GM12865 (cell line): Measurements from ENCODE around the gene CRYZ.
A peak's percentile ranks its signal among the peaks of the same experiment; 100 is the strongest.

Source experiments
- DNase-seq: peaks from one replicate; pipeline ENCODE4 v3.0.0; 2010; ENCODE audit warnings: low read depth
- H3K4me3 ChIP-seq: 2 replicates; pipeline ENCODE4 v1.5.1; 2011; ENCODE audit warnings: mild to moderate bottlenecking, low read depth, low read length, control low read depth
- TF ChIP-seq, protein P1 (sequence below): IDR thresholded peaks from 2 replicates; pipeline ENCODE4 v1.5.1; 2011; ENCODE audit warnings: low read length, control low read depth, low read depth, inconsistent platforms; ENCODE audit not compliant: insufficient read depth; ENCODE audit errors: missing control alignments

CRYZ gene, protein sequence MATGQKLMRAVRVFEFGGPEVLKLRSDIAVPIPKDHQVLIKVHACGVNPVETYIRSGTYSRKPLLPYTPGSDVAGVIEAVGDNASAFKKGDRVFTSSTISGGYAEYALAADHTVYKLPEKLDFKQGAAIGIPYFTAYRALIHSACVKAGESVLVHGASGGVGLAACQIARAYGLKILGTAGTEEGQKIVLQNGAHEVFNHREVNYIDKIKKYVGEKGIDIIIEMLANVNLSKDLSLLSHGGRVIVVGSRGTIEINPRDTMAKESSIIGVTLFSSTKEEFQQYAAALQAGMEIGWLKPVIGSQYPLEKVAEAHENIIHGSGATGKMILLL

DNA sequence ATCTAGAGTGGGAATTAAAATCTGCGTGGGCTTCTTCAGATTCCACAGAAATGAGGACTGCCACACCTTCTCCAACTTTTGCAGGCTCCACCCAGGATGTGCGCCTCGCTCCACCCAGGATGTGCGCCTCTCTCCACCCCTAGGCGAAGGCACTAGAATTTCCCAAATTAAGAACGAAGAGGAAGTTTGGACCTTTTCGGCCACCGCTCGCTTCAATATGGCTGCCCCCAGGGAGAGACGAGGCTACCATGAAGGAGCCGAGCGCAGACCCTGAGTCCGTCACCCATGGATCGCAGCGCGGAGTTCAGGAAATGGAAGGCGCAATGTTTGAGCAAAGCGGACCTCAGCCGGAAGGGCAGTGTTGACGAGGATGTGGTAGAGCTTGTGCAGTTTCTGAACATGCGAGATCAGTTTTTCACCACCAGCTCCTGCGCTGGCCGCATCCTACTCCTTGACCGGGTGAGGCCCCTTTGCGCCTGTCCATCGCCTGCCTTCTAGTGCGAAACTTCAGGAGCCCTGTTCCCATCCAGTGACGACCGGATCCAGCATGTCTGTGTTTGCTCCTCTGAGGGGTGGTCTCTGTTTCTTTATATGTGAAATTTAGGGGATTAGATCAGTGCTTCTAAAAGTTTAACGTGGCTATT lies at the start of gene CRYZ, which contains the start of gene TYW3:
Gene CRYZ (minus strand): TSS at position 91 of the 644 bp plus-strand sequence. CDS start 8,229 bp downstream, outside the sequence.
Gene TYW3 (plus strand): TSS at position 193 of the 644 bp plus-strand sequence. CDS start 93 bp downstream, at position 286.
- peak within 1 kb of the TSS; percentile 69 for H3K4me3 ChIP-seq
- peak; percentile 95 for DNase-seq
- TF ChIP-seq, protein P1, sequence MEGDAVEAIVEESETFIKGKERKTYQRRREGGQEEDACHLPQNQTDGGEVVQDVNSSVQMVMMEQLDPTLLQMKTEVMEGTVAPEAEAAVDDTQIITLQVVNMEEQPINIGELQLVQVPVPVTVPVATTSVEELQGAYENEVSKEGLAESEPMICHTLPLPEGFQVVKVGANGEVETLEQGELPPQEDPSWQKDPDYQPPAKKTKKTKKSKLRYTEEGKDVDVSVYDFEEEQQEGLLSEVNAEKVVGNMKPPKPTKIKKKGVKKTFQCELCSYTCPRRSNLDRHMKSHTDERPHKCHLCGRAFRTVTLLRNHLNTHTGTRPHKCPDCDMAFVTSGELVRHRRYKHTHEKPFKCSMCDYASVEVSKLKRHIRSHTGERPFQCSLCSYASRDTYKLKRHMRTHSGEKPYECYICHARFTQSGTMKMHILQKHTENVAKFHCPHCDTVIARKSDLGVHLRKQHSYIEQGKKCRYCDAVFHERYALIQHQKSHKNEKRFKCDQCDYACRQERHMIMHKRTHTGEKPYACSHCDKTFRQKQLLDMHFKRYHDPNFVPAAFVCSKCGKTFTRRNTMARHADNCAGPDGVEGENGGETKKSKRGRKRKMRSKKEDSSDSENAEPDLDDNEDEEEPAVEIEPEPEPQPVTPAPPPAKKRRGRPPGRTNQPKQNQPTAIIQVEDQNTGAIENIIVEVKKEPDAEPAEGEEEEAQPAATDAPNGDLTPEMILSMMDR: no peak

DNA sequence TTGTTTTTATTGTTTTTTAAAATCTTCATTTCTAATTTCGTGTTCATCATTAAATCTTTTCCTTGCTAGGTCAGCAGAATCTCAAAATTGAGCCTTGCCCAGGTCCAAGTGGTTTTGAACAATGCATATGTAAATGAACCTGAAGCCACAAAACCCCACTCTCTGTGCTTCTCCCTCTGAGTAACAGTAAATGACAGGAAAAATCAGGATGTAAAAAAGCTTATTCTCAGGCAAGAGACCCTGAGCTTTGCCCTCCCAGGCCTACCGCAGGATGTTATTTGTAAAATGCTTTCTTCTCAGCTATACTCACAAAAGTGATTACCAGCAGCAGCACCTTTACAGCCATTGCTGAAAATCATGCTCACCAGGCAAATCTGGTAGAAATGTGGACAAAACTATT lies 47.7 kb upstream of the CRYZ start:
- TF ChIP-seq, protein P1: no peak
- DNase-seq: no peak
- no peak overlapping the region for H3K4me3 ChIP-seq

DNA sequence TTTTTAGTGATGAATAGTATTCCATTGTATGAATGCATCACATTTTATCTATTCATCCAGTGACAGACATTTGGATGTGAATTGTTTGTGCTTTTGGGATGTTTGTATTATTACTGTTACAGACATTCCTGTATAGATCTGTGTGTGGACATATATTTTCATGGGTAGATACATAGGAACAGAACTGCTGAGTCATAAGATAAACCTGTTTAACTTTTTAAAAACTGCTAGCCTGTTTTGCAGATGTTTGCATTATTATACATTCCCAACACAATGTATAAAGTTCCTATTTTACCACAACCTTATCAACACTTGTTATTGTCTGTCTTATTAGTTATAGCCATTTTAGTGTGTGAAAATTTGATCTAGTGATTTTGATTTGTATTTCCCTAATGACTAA lies 46.9 kb upstream of the CRYZ start:
- no peak for DNase-seq
- H3K4me3 ChIP-seq: no peak overlapping the region
- TF ChIP-seq, protein P1: no peak

DNA sequence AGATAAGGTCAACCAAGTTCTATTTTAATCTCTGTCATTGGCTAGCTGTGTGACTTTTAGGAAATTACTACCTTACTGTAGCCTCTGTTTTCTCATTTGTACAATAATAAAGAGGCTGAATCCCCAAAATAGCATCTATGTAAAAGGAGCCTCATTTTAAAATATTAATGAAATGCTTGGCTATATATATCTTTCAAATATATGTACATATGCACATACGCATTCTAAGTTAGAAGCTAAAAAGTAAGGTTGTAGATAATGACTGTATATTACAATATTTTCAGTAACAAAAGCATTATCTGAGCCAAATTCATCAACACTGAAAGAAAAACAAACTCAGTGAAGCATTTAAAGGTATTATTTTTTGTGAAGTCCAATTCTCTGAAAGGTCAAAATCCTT lies 44.7 kb upstream of the CRYZ start:
- DNase-seq: no peak
- H3K4me3 ChIP-seq: no peak overlapping the region
- TF ChIP-seq, protein P1: no peak

DNA sequence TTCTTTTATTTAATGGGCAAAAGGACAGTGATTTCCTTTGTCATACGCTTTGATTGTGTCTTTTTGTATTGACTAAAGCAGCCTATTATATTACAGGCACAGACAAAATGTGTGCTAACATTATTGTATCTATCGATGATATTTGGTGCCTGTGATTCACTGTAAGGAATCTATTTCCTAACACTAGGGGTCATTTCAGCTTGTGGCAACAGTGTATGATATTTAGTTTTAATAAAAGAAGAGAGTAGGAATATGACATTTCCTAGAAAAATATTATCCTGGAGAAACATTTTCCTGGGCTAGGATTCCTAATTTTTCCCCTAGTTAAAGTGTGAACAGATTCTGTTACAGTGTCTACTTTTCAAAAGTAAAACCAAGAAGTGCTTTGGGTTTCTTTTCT lies 42.9 kb upstream of the CRYZ start:
- no peak for DNase-seq
- H3K4me3 ChIP-seq: no peak overlapping the region
- TF ChIP-seq, protein P1: no peak

DNA sequence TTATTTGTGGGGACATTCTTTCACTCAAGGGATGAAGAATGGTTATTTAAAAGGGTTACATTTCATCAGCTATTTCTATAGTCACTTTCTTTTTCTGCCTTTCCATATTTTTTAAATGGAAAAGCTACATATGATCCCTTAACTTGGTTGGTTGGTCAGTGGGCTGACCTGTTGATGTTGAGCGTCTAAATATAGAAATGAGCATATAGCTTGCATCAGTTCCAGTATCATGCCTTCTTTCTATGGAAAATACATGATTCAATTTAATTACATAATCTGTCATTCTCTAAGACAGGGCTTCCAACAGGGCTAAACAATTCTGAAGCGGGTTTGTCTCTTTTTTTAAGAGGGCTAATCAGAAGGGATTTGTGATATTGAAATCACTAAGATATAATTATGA lies 40.7 kb upstream of the CRYZ start:
- DNase-seq: no peak
- TF ChIP-seq, protein P1: no peak
- H3K4me3 ChIP-seq: no peak overlapping the region
